Measurements from ENCODE around the gene STX12.

GRCh38 chr1:27755286-27755685 is 17.7 kb upstream of the STX12 start:
- TF ChIP-seq ZSCAN4 (tag by site-specific recombination; IDR thresholded peaks at IDR 0.05), result no peak
- TF ChIP-seq CTCF (tag by site-specific recombination; IDR thresholded peaks at IDR 0.05), result no peak
- no peak for TF ChIP-seq ZNF600 (tag by site-specific recombination; IDR thresholded peaks at IDR 0.05)
- TF ChIP-seq TCF7L2 (IDR thresholded peaks at IDR 0.05; ENCODE audit: borderline replicate concordance, low read depth, low read length), result no peak
- no peak for TF ChIP-seq YY1 (tag by site-specific recombination; IDR thresholded peaks at IDR 0.05)
- TF ChIP-seq ZBTB7A (tag by site-specific recombination; IDR thresholded peaks at IDR 0.05; ENCODE audit: low read depth), result no peak
- no peak for TF ChIP-seq ZFP41 (tag by site-specific recombination; IDR thresholded peaks at IDR 0.05; ENCODE audit: borderline replicate concordance)
- no peak for TF ChIP-seq ZBTB8A (tag by site-specific recombination; IDR thresholded peaks at IDR 0.05)
- no peak for TF ChIP-seq REST (tag by site-specific recombination; IDR thresholded peaks at IDR 0.05)

All from HEK293 (cell line).